T-cell (primary cell): ENCODE data around the gene PFDN5. TPM values are rescaled to one million over a fixed set of nuclear protein-coding genes. Genes with fewer than 3 reads are reported as not detected.
A peak's percentile ranks its signal among the peaks of the same experiment; 100 is the strongest.

Experiments used
- ATAC-seq, 4 experiments: fragments of 200-7000 bp in 3 of 4; fragments of 150-1000 bp in 1 of 4; cut with Tn5 transposase; replicated peaks in 1 of 4; 1 replicate in 3 of 4; 2 replicates in 1 of 4; pipeline ENCODE4 v1.10.0; 2021; ENCODE audit warnings: moderate library complexity in 3 of 4, mild to moderate bottlenecking in 2 of 4, moderate number of reproducible peaks in 1 of 4
- CTCF ChIA-PET, 2 donors: fragments of 300-600 bp; sonication (Branson Sonifier 250); formaldehyde crosslinking; loops; one replicate each; lab custom pipeline; 2022; ENCODE audit warnings: antibody characterized with exemption in 2 of 2; lab: Charles Lee
- POLR2A ChIA-PET, 2 donors: fragments of 300-600 bp; sonication (Branson Sonifier 250); formaldehyde crosslinking; loops; one replicate each; lab custom pipeline; 2022; ENCODE audit warnings: antibody characterized with exemption in 2 of 2; lab: Charles Lee
- DNase-seq, 35 experiments: peaks; one replicate each; pipeline versions ENCODE4 v3.0.0 to v3.0.0-alpha.2; 2013 to 2023
- H3K27ac ChIP-seq: one replicate; pipeline ENCODE4 v1.5.1; 2013; ENCODE audit warnings: low read length
- H3K27me3 ChIP-seq, 2 experiments: replicated peaks in 1 of 2; 1 replicate in 1 of 2; 2 replicates in 1 of 2; pipeline versions ENCODE4 v1.6.1 to v1.7.0; 2013; ENCODE audit warnings: low read length in 1 of 2, mixed read lengths in 1 of 2; ENCODE audit not compliant: control insufficient read depth in 2 of 2, insufficient read depth in 2 of 2; ENCODE audit errors: extremely low read depth in 1 of 2
- H3K36me3 ChIP-seq, 2 donors: 1 replicate in 1 of 2; 2 replicates in 1 of 2; pipeline versions ENCODE4 v1.6.1 to v1.7.0; 2013; ENCODE audit warnings: low read length in 1 of 2; ENCODE audit not compliant: control insufficient read depth in 2 of 2, insufficient read depth in 1 of 2; ENCODE audit errors: extremely low read depth in 1 of 2
- H3K4me1 ChIP-seq, 2 experiments: 1 replicate in 1 of 2; 2 replicates in 1 of 2; pipeline versions ENCODE4 v1.6.1 to v1.7.0; 2013; ENCODE audit warnings: low read length in 2 of 2, mixed read lengths in 1 of 2; ENCODE audit not compliant: insufficient read depth in 2 of 2, control insufficient read depth in 1 of 2; ENCODE audit errors: extremely low read depth in 1 of 2
- H3K4me3 ChIP-seq, 2 donors: 1 replicate in 1 of 2; 2 replicates in 1 of 2; pipeline versions ENCODE4 v1.5.1 to v1.7.0; 2013; ENCODE audit warnings: mild to moderate bottlenecking in 2 of 2, low read length in 1 of 2, moderate library complexity in 1 of 2; ENCODE audit not compliant: control insufficient read depth in 1 of 2; ENCODE audit errors: extremely low read depth in 1 of 2
- H3K9me3 ChIP-seq: 2 replicates; pipeline ENCODE4 v1.7.0; 2013
- H3K27ac Mint-ChIP-seq, 2 donors: one replicate each; pipeline ENCODE4 v1.8.0; 2020 to 2021; ENCODE audit warnings: mild to moderate bottlenecking in 2 of 2, mixed read lengths in 2 of 2
- H3K27me3 Mint-ChIP-seq, 2 donors: one replicate each; pipeline ENCODE4 v1.8.0; 2021 to 2022; ENCODE audit warnings: mixed read lengths in 2 of 2
- H3K36me3 Mint-ChIP-seq: one replicate; pipeline ENCODE4 v1.8.0; 2021; ENCODE audit warnings: mixed read lengths
- H3K4me1 Mint-ChIP-seq, 3 donors: one replicate each; pipeline ENCODE4 v1.8.0; 2020 to 2022; ENCODE audit warnings: mixed read lengths in 3 of 3, mild to moderate bottlenecking in 1 of 3
- H3K4me3 Mint-ChIP-seq, 3 donors: one replicate each; pipeline ENCODE4 v1.8.0; 2020 to 2022; ENCODE audit warnings: mild to moderate bottlenecking in 3 of 3, mixed read lengths in 3 of 3, moderate library complexity in 3 of 3
- H3K9me3 Mint-ChIP-seq, 3 donors: one replicate each; pipeline ENCODE4 v1.8.0; 2020 to 2022; ENCODE audit warnings: mixed read lengths in 3 of 3
- WGBS: methylation state at CpG from one replicate; pipeline ENCODE4 v1.1.5; 2013; ENCODE audit warnings: missing lambda C conversion rate; ENCODE audit not compliant: insufficient coverage; 5-methylcytosine and 5-hydroxymethylcytosine counted together
- total RNA-seq, 35 experiments: library from RNA in 6 of 35; stranded (reverse) in 6 of 35; fragments of 120-200 nt in 1 of 35; gene quantifications; one replicate each; pipeline versions ENCODE4 v1.2.1 to v1.2.4 and lab custom pipeline; 2013 to 2026

PFDN5 gene
- total RNA-seq, 5 donors from 2014 or later (not counting 1 experiment from before 2014, with no cell fraction given), result 591 to 643 (median 612) TPM

- H3K4me1 Mint-ChIP-seq, result peaks cover 20 to 22% (median 21%) of the 10 kb centered on the region in 3 donors
Measured at GRCh38 chr12:53267999-53268629, 27.2 kb upstream of the PFDN5 start, which contains the start of gene ESPL1. TSS of gene ESPL1 (plus strand) at chr12:53268299. CDS start at chr12:53268767, 468 bp downstream.

DNA sequence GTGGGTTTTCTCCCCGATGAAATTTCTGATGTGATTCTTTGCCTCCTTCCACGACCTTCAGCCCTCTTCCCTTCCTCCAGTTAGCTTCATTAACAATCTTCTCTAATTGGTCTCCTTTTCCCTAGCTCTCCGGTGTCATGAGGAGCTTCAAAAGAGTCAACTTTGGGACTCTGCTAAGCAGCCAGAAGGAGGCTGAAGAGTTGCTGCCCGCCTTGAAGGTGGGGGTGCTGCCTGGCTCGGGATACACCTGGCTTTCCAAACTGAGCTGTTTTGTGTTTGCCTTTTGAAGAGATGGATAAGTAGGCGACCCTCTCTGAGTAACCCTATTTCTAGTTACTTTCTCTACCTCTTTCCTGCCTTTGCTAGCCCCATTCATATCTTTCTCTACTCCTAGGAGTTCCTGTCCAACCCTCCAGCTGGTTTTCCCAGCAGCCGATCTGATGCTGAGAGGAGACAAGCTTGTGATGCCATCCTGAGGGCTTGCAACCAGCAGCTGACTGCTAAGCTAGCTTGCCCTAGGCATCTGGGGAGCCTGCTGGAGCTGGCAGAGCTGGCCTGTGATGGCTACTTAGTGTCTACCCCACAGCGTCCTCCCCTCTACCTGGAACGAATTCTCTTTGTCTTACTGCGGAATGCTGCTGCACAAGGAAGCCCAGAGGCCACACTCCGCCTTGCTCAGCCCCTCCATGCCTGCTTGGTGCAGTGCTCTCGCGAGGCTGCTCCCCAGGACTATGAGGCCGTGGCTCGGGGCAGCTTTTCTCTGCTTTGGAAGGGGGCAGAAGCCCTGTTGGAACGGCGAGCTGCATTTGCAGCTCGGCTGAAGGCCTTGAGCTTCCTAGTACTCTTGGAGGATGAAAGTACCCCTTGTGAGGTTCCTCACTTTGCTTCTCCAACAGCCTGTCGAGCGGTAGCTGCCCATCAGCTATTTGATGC is 26.4 kb upstream of the PFDN5 start:
- ChIA-PET CTCF (interaction anchor here (0.5 to 3.3 kb wide), 20 partner anchors 15 to 152 kb away, joined by 3 to 34 read pairs (median 4); partner anchors contain the start of genes CSAD (in 1 of the 2), MYG1 (in 1 of the 2) and ZNF740 (in 1 of the 2)), POLR2A (interaction anchor here in 1 of 2 donors (0.5 to 0.7 kb wide), 2 partner anchors 34 to 50 kb away, joined by 3 read pairs; no protein-coding TSS in a partner anchor)
- no peaks in the 10 kb centered on the region for H3K36me3 Mint-ChIP-seq
- peak overlapping the region in 1 of 2 donors; percentile 91 for H3K27ac Mint-ChIP-seq
- Histone ChIP-seq H3K27me3 (no peaks in the 10 kb centered on the region), H3K36me3 (no peaks in the 10 kb centered on the region), H3K27ac (peak overlapping the region; percentile 71), H3K4me3 (peak overlapping the region; percentile 81 to 92), H3K4me1 (peaks cover 0 to 16% of the 10 kb centered on the region in 2 experiments), H3K9me3 (no peaks in the 10 kb centered on the region)
- DNase-seq (no peak), ATAC-seq (no peak)
- peaks cover 20 to 22% (median 21%) of the 10 kb centered on the region in 3 donors for H3K4me1 Mint-ChIP-seq
- WGBS, result 95% methylated on average over 12 of the region's 20 CpGs
- H3K27me3 Mint-ChIP-seq, result peaks cover 0 to 3% of the 10 kb centered on the region in 2 donors
- no peaks in the 10 kb centered on the region for H3K9me3 Mint-ChIP-seq
- peak overlapping the region; percentile 89 to 98 (median 92) for H3K4me3 Mint-ChIP-seq

More at GRCh38 chr12:53267999-53268629, 27.2 kb upstream of the PFDN5 start, which contains the start of gene ESPL1:
- H3K9me3 ChIP-seq, result no peaks in the 10 kb centered on the region
- peak; percentile 91 to 96 (median 94) for ATAC-seq
- Mint-ChIP-seq H3K27me3 (peaks cover 0 to 3% of the 10 kb centered on the region in 2 donors), H3K9me3 (no peaks in the 10 kb centered on the region), H3K27ac (peak within 1 kb of the TSS; percentile 75 to 91), H3K4me3 (peak within 1 kb of the TSS; percentile 89 to 98 (median 92)), H3K36me3 (no peaks in the 10 kb centered on the region)
- H3K27me3 ChIP-seq, result no peaks in the 10 kb centered on the region
- peaks cover 0 to 16% of the 10 kb centered on the region in 2 experiments for H3K4me1 ChIP-seq
- CTCF ChIA-PET, result interaction anchor here (0.6 to 3.3 kb wide), 30 partner anchors 10 to 208 kb away, joined by 3 to 34 read pairs (median 4); partner anchors contain the start of genes AAAS (in 1 of the 2), CSAD (in 1 of the 2), MYG1 (in 1 of the 2) and ZNF740 (in 1 of the 2)
- H3K36me3 ChIP-seq, result no peaks in the 10 kb centered on the region
- peak within 1 kb of the TSS; percentile 81 to 92 for H3K4me3 ChIP-seq
- H3K27ac ChIP-seq, result peak within 1 kb of the TSS; percentile 71
- WGBS, result under 1% methylated on average over 55 of the region's 58 CpGs
- peak; percentile 68 to 89 (median 76) for DNase-seq
- POLR2A ChIA-PET, result interaction anchor here (0.5 to 1.0 kb wide), 4 partner anchors 35 to 1090 kb away, joined by 3 to 4 read pairs (median 3); no protein-coding TSS in a partner anchor

GRCh38 chr12:53274445-53274844 is 20.9 kb upstream of the PFDN5 start:
- 100% methylated on average over 3 of the region's 5 CpGs for WGBS
- ChIA-PET CTCF (no interaction called here), POLR2A (interaction anchor here in 1 of 2 donors (0.5 kb wide), 1 partner anchor 8 kb away, joined by 4 read pairs; no protein-coding TSS in a partner anchor)
- no peak for DNase-seq
- Mint-ChIP-seq H3K36me3 (no peaks in the 10 kb centered on the region), H3K4me1 (no peaks in the 10 kb centered on the region), H3K4me3 (no peak overlapping the region), H3K27ac (no peak overlapping the region), H3K27me3 (peaks cover 0 to 3% of the 10 kb centered on the region in 2 donors), H3K9me3 (no peaks in the 10 kb centered on the region)
- Histone ChIP-seq H3K36me3 (no peaks in the 10 kb centered on the region), H3K27ac (no peak overlapping the region), H3K27me3 (no peaks in the 10 kb centered on the region), H3K9me3 (no peaks in the 10 kb centered on the region), H3K4me3 (no peak overlapping the region), H3K4me1 (no peaks in the 10 kb centered on the region)
- ATAC-seq, result no peak

DNA sequence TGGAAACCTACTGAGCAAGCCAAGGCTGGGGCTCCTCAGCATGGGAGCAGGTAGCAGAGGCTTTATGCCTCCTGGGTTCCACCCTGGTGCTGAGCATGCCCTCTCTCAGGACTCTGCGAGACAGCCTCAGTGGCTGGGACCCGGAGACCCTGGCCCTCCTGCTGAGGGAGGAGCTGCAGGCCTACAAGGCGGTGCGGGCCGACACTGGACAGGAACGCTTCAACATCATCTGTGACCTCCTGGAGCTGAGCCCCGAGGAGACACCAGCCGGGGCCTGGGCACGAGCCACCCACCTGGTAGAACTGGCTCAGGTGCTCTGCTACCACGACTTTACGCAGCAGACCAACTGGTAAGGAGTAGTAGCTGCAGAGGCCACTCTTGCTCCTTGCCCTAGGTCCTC is 18.8 kb upstream of the PFDN5 start:
- no peaks in the 10 kb centered on the region for H3K27me3 ChIP-seq
- POLR2A ChIA-PET, result interaction anchor here in 1 of 2 donors (0.9 kb wide), 1 partner anchor 78 kb away, joined by 3 read pairs; no protein-coding TSS in a partner anchor
- CTCF ChIA-PET, result interaction anchor here in 1 of 2 donors (0.6 kb wide), 2 partner anchors 17 to 984 kb away, joined by 3 read pairs; no protein-coding TSS in a partner anchor
- ATAC-seq (no peak), DNase-seq (no peak)
- H3K27ac ChIP-seq, result no peak overlapping the region
- H3K9me3 ChIP-seq, result no peaks in the 10 kb centered on the region
- no peaks in the 10 kb centered on the region for H3K9me3 Mint-ChIP-seq
- 98% methylated on average over 10 of the region's 11 CpGs for WGBS
- H3K4me3 Mint-ChIP-seq, result no peak overlapping the region
- H3K4me3 ChIP-seq, result no peak overlapping the region
- H3K4me1 Mint-ChIP-seq, result no peaks in the 10 kb centered on the region
- H3K27ac Mint-ChIP-seq, result no peak overlapping the region
- no peaks in the 10 kb centered on the region for H3K36me3 Mint-ChIP-seq
- peaks cover 0 to 3% of the 10 kb centered on the region in 2 donors for H3K27me3 Mint-ChIP-seq
- no peaks in the 10 kb centered on the region for H3K36me3 ChIP-seq
- H3K4me1 ChIP-seq, result no peaks in the 10 kb centered on the region

GRCh38 chr12:53277981-53278380 is 17.4 kb upstream of the PFDN5 start:
- ChIA-PET CTCF (interaction anchor here (0.5 to 1.2 kb wide), 2 partner anchors 12 to 947 kb away, joined by 4 to 9 read pairs; no protein-coding TSS in a partner anchor), POLR2A (interaction anchor here in 1 of 2 donors (0.6 kb wide), 1 partner anchor 18 kb away, joined by 11 read pairs; no protein-coding TSS in a partner anchor)
- H3K36me3 Mint-ChIP-seq, result no peaks in the 10 kb centered on the region

More at GRCh38 chr12:53277981-53278380, 17.4 kb upstream of the PFDN5 start:
- Mint-ChIP-seq H3K4me1 (no peaks in the 10 kb centered on the region), H3K27me3 (no peaks in the 10 kb centered on the region), H3K4me3 (no peak overlapping the region), H3K27ac (no peak overlapping the region), H3K9me3 (no peaks in the 10 kb centered on the region)
- H3K4me1 ChIP-seq, result no peaks in the 10 kb centered on the region
- no peak overlapping the region for H3K4me3 ChIP-seq
- no peak overlapping the region for H3K27ac ChIP-seq
- DNase-seq (no peak), ATAC-seq (no peak)
- 97% methylated on average over 6 of the region's 9 CpGs for WGBS
- H3K9me3 ChIP-seq, result no peaks in the 10 kb centered on the region
- H3K27me3 ChIP-seq, result no peaks in the 10 kb centered on the region
- no peaks in the 10 kb centered on the region for H3K36me3 ChIP-seq
